Trophoblast cell (in vitro differentiated cells and primary cell): ENCODE measurements around the gene STAT2.

Experiments used
- DNase-seq, 2 donors: peaks; one replicate each; pipeline ENCODE4 v3.0.0-alpha.2; 2016
- H2AFZ ChIP-seq: 2 replicates; pipeline ENCODE4 v1.6.1; 2013; ENCODE audit warnings: low read length, moderate library complexity, mild to moderate bottlenecking; ENCODE audit not compliant: insufficient read depth, poor library complexity
- H2AK5ac ChIP-seq: 2 replicates; pipeline ENCODE4 v1.6.1; 2013; ENCODE audit warnings: mild to moderate bottlenecking, low read length
- H2BK120ac ChIP-seq: 2 replicates; pipeline ENCODE4 v1.6.1; 2013; ENCODE audit warnings: low read length, mild to moderate bottlenecking, moderate library complexity; ENCODE audit not compliant: insufficient read depth, poor library complexity
- H2BK12ac ChIP-seq: 2 replicates; pipeline ENCODE4 v1.6.1; 2013; ENCODE audit warnings: mild to moderate bottlenecking, low read length, moderate library complexity
- H2BK5ac ChIP-seq: 2 replicates; pipeline ENCODE4 v1.6.1; 2013; ENCODE audit warnings: low read length, low read depth, moderate library complexity, mild to moderate bottlenecking; ENCODE audit not compliant: poor library complexity
- H3K14ac ChIP-seq: 2 replicates; pipeline ENCODE4 v1.6.1; 2013; ENCODE audit warnings: mild to moderate bottlenecking, low read length
- H3K18ac ChIP-seq: 2 replicates; pipeline ENCODE4 v1.6.1; 2013; ENCODE audit warnings: mild to moderate bottlenecking, low read length
- H3K23ac ChIP-seq: 2 replicates; pipeline ENCODE4 v1.6.1; 2013; ENCODE audit warnings: low read length
- H3K27ac ChIP-seq: 2 replicates; pipeline ENCODE4 v1.5.1; 2013; ENCODE audit warnings: low read depth, mild to moderate bottlenecking, inconsistent platforms, low read length, moderate library complexity
- H3K27me3 ChIP-seq: 2 replicates; pipeline ENCODE4 v1.6.1; 2013; ENCODE audit warnings: inconsistent platforms, mild to moderate bottlenecking, low read length, moderate library complexity; ENCODE audit not compliant: insufficient read depth
- H3K36me3 ChIP-seq, 2 experiments: 1 replicate in 1 of 2; 2 replicates in 1 of 2; pipeline ENCODE4 v1.6.1; 2013; ENCODE audit warnings: low read length in 2 of 2, mild to moderate bottlenecking in 2 of 2, moderate library complexity in 1 of 2; ENCODE audit not compliant: insufficient read depth in 2 of 2, control insufficient read depth in 1 of 2
- H3K4ac ChIP-seq: 2 replicates; pipeline ENCODE4 v1.6.1; 2013; ENCODE audit warnings: low read depth, mild to moderate bottlenecking, low read length, moderate library complexity
- H3K4me1 ChIP-seq, 2 experiments: 1 replicate in 1 of 2; 2 replicates in 1 of 2; pipeline ENCODE4 v1.6.1; 2013; ENCODE audit warnings: low read length in 2 of 2, mild to moderate bottlenecking in 2 of 2, moderate library complexity in 1 of 2; ENCODE audit not compliant: insufficient read depth in 2 of 2, control insufficient read depth in 1 of 2
- H3K4me2 ChIP-seq: 2 replicates; pipeline ENCODE4 v1.6.1; 2013; ENCODE audit warnings: inconsistent platforms, mild to moderate bottlenecking, low read length, moderate library complexity
- H3K4me3 ChIP-seq: 2 replicates; pipeline ENCODE4 v1.5.1; 2013; ENCODE audit warnings: mild to moderate bottlenecking, low read depth, low read length, inconsistent platforms
- H3K79me1 ChIP-seq: one replicate; pipeline ENCODE4 v1.6.1; 2013; ENCODE audit warnings: low read length
- H3K79me2 ChIP-seq: 2 replicates; pipeline ENCODE4 v1.6.1; 2013; ENCODE audit warnings: low read length, mild to moderate bottlenecking; ENCODE audit not compliant: control insufficient read depth, insufficient read depth, poor library complexity
- H3K9ac ChIP-seq: 2 replicates; pipeline ENCODE4 v1.6.1; 2013; ENCODE audit warnings: mild to moderate bottlenecking, low read length
- H3K9me3 ChIP-seq: 2 replicates; pipeline ENCODE4 v1.6.1; 2013; ENCODE audit warnings: low read depth, mild to moderate bottlenecking, control low read depth, inconsistent platforms, low read length; ENCODE audit not compliant: insufficient read depth
- H4K12ac ChIP-seq: 2 replicates; pipeline ENCODE4 v1.6.1; 2013; ENCODE audit warnings: low read depth, mild to moderate bottlenecking, low read length, moderate library complexity
- H4K8ac ChIP-seq: 2 replicates; pipeline ENCODE4 v1.6.1; 2013; ENCODE audit warnings: low read depth, mild to moderate bottlenecking, low read length, moderate library complexity
- H4K91ac ChIP-seq: one replicate; pipeline ENCODE4 v1.6.1; 2013; ENCODE audit warnings: low read depth, mild to moderate bottlenecking, low read length, moderate library complexity
- WGBS: extraction: QIAGEN DNeasy Blood & Tissue Kit; methylation state at CpG from one replicate; pipeline ENCODE4 v1.1.7; 2013; ENCODE audit warnings: missing lambda C conversion rate; ENCODE audit not compliant: insufficient read length, insufficient coverage; ENCODE audit errors: extremely low coverage; 5-methylcytosine and 5-hydroxymethylcytosine counted together

Gene STAT2

GRCh38 chr12:56317675-56318074 is 42.2 kb downstream of the STAT2 start:
- H2BK120ac ChIP-seq, result no peak overlapping the region
- no peak overlapping the region for H3K4me2 ChIP-seq
- no peak overlapping the region for H3K18ac ChIP-seq
- WGBS, result no CpG with 5 or more reads among the region's 3 CpGs
- H4K91ac ChIP-seq, result no peak overlapping the region
- H3K9me3 ChIP-seq, result no peaks in the 10 kb centered on the region
- no peak overlapping the region for H4K12ac ChIP-seq
- H4K8ac ChIP-seq, result no peak overlapping the region
- H3K14ac ChIP-seq, result no peak overlapping the region
- no peak overlapping the region for H3K4ac ChIP-seq
- peaks cover 12% of the 10 kb centered on the region for H3K79me2 ChIP-seq
- no peak overlapping the region for H2BK12ac ChIP-seq
- no peak overlapping the region for H2AFZ ChIP-seq
- H3K23ac ChIP-seq, result no peak overlapping the region
- H3K36me3 ChIP-seq, result peaks cover 6 to 10% of the 10 kb centered on the region in 2 experiments
- H2AK5ac ChIP-seq, result no peak overlapping the region
- no peak overlapping the region for H3K9ac ChIP-seq
- no peak overlapping the region for H2BK5ac ChIP-seq
- no peak overlapping the region for H3K27ac ChIP-seq
- peaks cover 6 to 8% of the 10 kb centered on the region in 2 experiments for H3K4me1 ChIP-seq
- no peaks in the 10 kb centered on the region for H3K27me3 ChIP-seq
- DNase-seq, result no peak
- H3K4me3 ChIP-seq, result no peak overlapping the region
- H3K79me1 ChIP-seq, result peaks cover 9% of the 10 kb centered on the region

DNA sequence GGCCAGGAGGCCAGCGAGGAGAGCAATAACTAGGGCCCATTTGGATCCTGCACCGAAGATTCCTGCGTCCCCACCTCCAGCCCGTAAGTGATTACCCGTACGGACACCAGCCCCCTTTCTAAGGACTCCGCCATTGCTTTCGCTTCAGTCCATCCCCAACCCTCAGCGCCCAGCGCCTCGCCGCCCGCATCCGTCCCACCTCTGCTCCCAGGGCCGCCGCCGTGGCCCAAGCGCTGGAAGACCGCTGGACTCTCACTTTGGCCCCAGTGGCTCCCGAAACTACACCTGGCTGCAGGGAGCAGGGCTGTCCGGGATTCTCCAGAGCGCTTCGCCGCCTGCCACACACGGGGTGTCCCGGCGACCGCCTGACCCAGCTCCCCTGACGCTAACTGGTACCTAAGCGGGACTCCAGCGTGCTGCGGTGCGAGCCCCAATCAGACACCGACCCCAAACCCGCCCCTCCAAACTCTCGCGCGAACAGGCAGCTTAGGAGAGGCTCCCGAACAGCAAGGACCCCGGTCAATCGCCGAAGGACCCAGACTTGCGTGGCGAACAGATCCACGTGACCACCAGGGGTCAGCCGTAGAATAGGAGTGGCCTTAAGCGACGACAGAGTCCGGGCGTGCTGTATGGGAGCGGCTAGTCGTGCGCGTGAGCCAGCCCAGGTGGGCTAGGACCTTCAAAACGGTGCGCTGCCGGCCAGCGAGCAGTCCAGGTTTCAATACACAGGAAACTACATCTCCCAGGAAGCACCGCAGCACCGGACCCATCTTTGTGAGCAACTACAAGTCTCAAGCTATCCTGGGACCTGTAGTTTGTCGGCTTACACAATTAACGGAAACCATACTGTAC is 44.1 kb downstream of the STAT2 start, which contains the start of gene CNPY2:
CNPY2 (minus strand) TSS at position 367 of the 852 bp plus-strand sequence. CDS start 771 bp downstream, outside the sequence.
- peak within 1 kb of the TSS; percentile 87 for H3K18ac ChIP-seq
- peak within 1 kb of the TSS; percentile 80 for H2AFZ ChIP-seq
- peak within 1 kb of the TSS; percentile 97 for H3K4me3 ChIP-seq
- peak within 1 kb of the TSS; percentile 92 for H3K4me2 ChIP-seq
- peak within 1 kb of the TSS; percentile 11 for H2BK12ac ChIP-seq
- peak within 1 kb of the TSS; percentile 95 for H3K14ac ChIP-seq
- WGBS, result no CpG with 5 or more reads among the region's 62 CpGs
- H2AK5ac ChIP-seq, result peak within 1 kb of the TSS; percentile 91
- H3K36me3 ChIP-seq, result peaks cover 11 to 19% of the 10 kb centered on the region in 2 experiments
- no peaks in the 10 kb centered on the region for H3K27me3 ChIP-seq
- H3K4ac ChIP-seq, result peak within 1 kb of the TSS; percentile 84
- H2BK5ac ChIP-seq, result peak within 1 kb of the TSS; percentile 75
- H3K23ac ChIP-seq, result peak within 1 kb of the TSS; percentile 8
- H2BK120ac ChIP-seq, result peak within 1 kb of the TSS; percentile 73
- peak; percentile 99 for DNase-seq
- H3K9ac ChIP-seq, result peak within 1 kb of the TSS; percentile 99
- H3K4me1 ChIP-seq, result peaks cover 6 to 8% of the 10 kb centered on the region in 2 experiments
- H4K91ac ChIP-seq, result peak within 1 kb of the TSS; percentile 80
- H4K12ac ChIP-seq, result peak within 1 kb of the TSS; percentile 71
- H3K27ac ChIP-seq, result peak within 1 kb of the TSS; percentile 83
- H4K8ac ChIP-seq, result peak within 1 kb of the TSS; percentile 94
- H3K79me2 ChIP-seq, result peaks cover 12% of the 10 kb centered on the region
- no peaks in the 10 kb centered on the region for H3K9me3 ChIP-seq
- H3K79me1 ChIP-seq, result peaks cover 9% of the 10 kb centered on the region

GRCh38 chr12:56315249-56315621 is 44.7 kb downstream of the STAT2 start:
- Histone ChIP-seq H3K27ac (peak overlapping the region; percentile 83), H3K4me1 (peaks cover 6 to 8% of the 10 kb centered on the region in 2 experiments), H3K9ac (peak overlapping the region; percentile 99), H2BK5ac (peak overlapping the region; percentile 75), H3K27me3 (no peaks in the 10 kb centered on the region), H2AFZ (peak overlapping the region; percentile 80), H4K91ac (peak overlapping the region; percentile 80), H4K8ac (peak overlapping the region; percentile 94), H2AK5ac (peak overlapping the region; percentile 91), H3K4me3 (peak overlapping the region; percentile 97), H3K36me3 (peaks cover 13 to 25% of the 10 kb centered on the region in 2 experiments), H3K4me2 (peak overlapping the region; percentile 92), H2BK120ac (peak overlapping the region; percentile 73), H3K79me2 (peaks cover 12% of the 10 kb centered on the region), H3K23ac (peak overlapping the region; percentile 8), H3K14ac (peak overlapping the region; percentile 95), H3K79me1 (peaks cover 9% of the 10 kb centered on the region), H3K4ac (peak overlapping the region; percentile 84), H4K12ac (peak overlapping the region; percentile 71), H3K18ac (peak overlapping the region; percentile 87), H3K9me3 (no peaks in the 10 kb centered on the region), H2BK12ac (no peak overlapping the region)
- WGBS, result no CpG with 5 or more reads among the region's 11 CpGs
- no peak for DNase-seq

GRCh38 chr12:56311003-56311402 is 48.9 kb downstream of the STAT2 start:
- Histone ChIP-seq H4K12ac (no peak overlapping the region), H3K27ac (no peak overlapping the region), H3K4ac (no peak overlapping the region), H3K9ac (no peak overlapping the region), H2AK5ac (no peak overlapping the region), H3K79me2 (peaks cover 12% of the 10 kb centered on the region), H3K23ac (no peak overlapping the region), H2BK120ac (no peak overlapping the region), H3K4me1 (peaks cover 4 to 5% of the 10 kb centered on the region in 2 experiments), H3K18ac (no peak overlapping the region), H3K4me2 (no peak overlapping the region), H2BK5ac (no peak overlapping the region), H4K91ac (no peak overlapping the region), H3K14ac (no peak overlapping the region), H3K36me3 (peaks cover 24 to 46% of the 10 kb centered on the region in 2 experiments), H3K9me3 (no peaks in the 10 kb centered on the region), H2AFZ (no peak overlapping the region), H4K8ac (no peak overlapping the region), H3K4me3 (no peak overlapping the region), H3K79me1 (peaks cover 8% of the 10 kb centered on the region), H3K27me3 (no peaks in the 10 kb centered on the region), H2BK12ac (no peak overlapping the region)
- no peak for DNase-seq
- WGBS, result no CpG with 5 or more reads among the region's 12 CpGs
